Lower leg skin (tissue), 3 donors: Measurements from ENCODE around the gene NBL1.

Experiments used
- CTCF ChIP-seq, 3 donors: fragments of 450-650 bp; IDR thresholded peaks; one replicate each; pipeline ENCODE4 v1.5.1; 2016; ENCODE audit warnings: antibody characterized with exemption in 3 of 3, mild to moderate bottlenecking in 3 of 3, moderate library complexity in 2 of 3
- POLR2A ChIP-seq, 2 donors: fragments of 450-650 bp; IDR thresholded peaks; one replicate each; pipeline ENCODE4 v1.6.1; 2016 to 2017; ENCODE audit warnings: antibody characterized with exemption in 2 of 2, mild to moderate bottlenecking in 1 of 2, moderate library complexity in 1 of 2

GRCh38 chr1:19599810-19600209 is 44.3 kb upstream of the NBL1 start:
- TF ChIP-seq CTCF (IDR thresholded peaks at IDR 0.05) (no peak), POLR2A (IDR thresholded peaks at IDR 0.05) (no peak)
